HepG2 (cell line): ENCODE measurements around the gene SLC34A3. TPM values are rescaled to one million over a fixed set of nuclear protein-coding genes. Genes with fewer than 3 reads are reported as not detected.

Source experiments
- CCAR2 ChIP-seq: fragments of 200-400 bp; formaldehyde crosslinking; optimal IDR thresholded peaks from 2 replicates; pipeline ENCODE3; 2018; ENCODE audit warnings: low read depth, mild to moderate bottlenecking, low read length, moderate library complexity
- HHEX ChIP-seq: IDR thresholded peaks from 2 replicates; pipeline ENCODE4 v1.6.1; 2016; ENCODE audit warnings: control low read depth
- KDM3A ChIP-seq: IDR thresholded peaks from 2 replicates; pipeline ENCODE4 v1.6.1; 2018; ENCODE audit warnings: low read depth, missing compliant biosample characterization
- KLF11 ChIP-seq: IDR thresholded peaks from 2 replicates; pipeline ENCODE4 v1.6.1; 2016; ENCODE audit warnings: missing compliant biosample characterization
- MAFF ChIP-seq: IDR thresholded peaks from 2 replicates; pipeline ENCODE4 v1.6.1; 2011; ENCODE audit warnings: low read depth, low read length, improper control_type of control experiment
- MXD1 ChIP-seq: sonication (generic); formaldehyde crosslinking; IDR thresholded peaks from 2 replicates; pipeline ENCODE4 v1.4.0; 2020; ENCODE audit warnings: mild to moderate bottlenecking, missing genetic modification reagents
- RARG ChIP-seq: sonication (generic); formaldehyde crosslinking; IDR thresholded peaks from 2 replicates; pipeline ENCODE4 v1.4.0; 2020; ENCODE audit warnings: low read depth, mild to moderate bottlenecking, missing genetic modification reagents
- SP4 ChIP-seq: sonication (generic); formaldehyde crosslinking; IDR thresholded peaks from 2 replicates; pipeline ENCODE4 v1.8.1; 2023; ENCODE audit warnings: mild to moderate bottlenecking, missing genetic modification reagents
- TCF7 ChIP-seq: sonication (generic); IDR thresholded peaks from 2 replicates; pipeline ENCODE4 v1.6.1; 2016; ENCODE audit warnings: antibody characterized with exemption, low read depth
- ZBTB43 ChIP-seq: sonication (generic); formaldehyde crosslinking; conservative IDR thresholded peaks from 2 replicates; pipeline ENCODE4 v1.4.0; 2020; ENCODE audit warnings: missing genetic modification reagents
- ZFP36 ChIP-seq: fragments of 150-350 bp; IDR thresholded peaks from 2 replicates; pipeline ENCODE4 v1.6.1; 2018; ENCODE audit warnings: borderline replicate concordance, low read length, low read depth; ENCODE audit not compliant: partially characterized antibody
- ZKSCAN8 ChIP-seq: IDR thresholded peaks from 2 replicates; pipeline ENCODE4 v1.6.1; 2016; ENCODE audit warnings: borderline replicate concordance, missing genetic modification reagents, missing compliant biosample characterization
- ZNF138 ChIP-seq: sonication (generic); formaldehyde crosslinking; IDR thresholded peaks from 2 replicates; pipeline ENCODE4 v1.5.0; 2020; ENCODE audit warnings: mild to moderate bottlenecking, low read depth, missing genetic modification reagents
- ZNF143 ChIP-seq: sonication (generic); formaldehyde crosslinking; IDR thresholded peaks from 2 replicates; pipeline ENCODE4 v1.4.0; 2020; ENCODE audit warnings: missing genetic modification reagents
- ZNF383 ChIP-seq: sonication (generic); formaldehyde crosslinking; IDR thresholded peaks from 2 replicates; pipeline ENCODE4 v1.4.0; 2020; ENCODE audit warnings: missing genetic modification reagents, mild to moderate bottlenecking, borderline replicate concordance
- ZNF407 ChIP-seq: sonication (generic); formaldehyde crosslinking; IDR thresholded peaks from one replicate; pipeline ENCODE4 v1.5.1; 2020; ENCODE audit warnings: mild to moderate bottlenecking, missing genetic modification reagents; ENCODE audit errors: not compliant biosample characterization
- ZNF607 ChIP-seq: sonication (generic); formaldehyde crosslinking; IDR thresholded peaks from 2 replicates; pipeline ENCODE4 v1.5.1; 2020; ENCODE audit warnings: missing genetic modification reagents, mild to moderate bottlenecking, borderline replicate concordance
- ZNF776 ChIP-seq: sonication (generic); formaldehyde crosslinking; IDR thresholded peaks from 2 replicates; pipeline ENCODE4 v1.4.0; 2020; ENCODE audit warnings: mild to moderate bottlenecking, missing genetic modification reagents
- ZSCAN29 ChIP-seq: sonication (generic); formaldehyde crosslinking; conservative IDR thresholded peaks from 2 replicates; pipeline ENCODE4 v1.4.0; 2020; ENCODE audit warnings: mild to moderate bottlenecking, missing genetic modification reagents
- polyA plus RNA-seq, 8 experiments: library from polyadenylated mRNA; depleted of rRNA in 3 of 8; stranded (reverse) in 7 of 8; unstranded in 1 of 8; fragments of >200 nt; fragmentation: Illumina TruSeq in 4 of 8; extraction: Trizol in 4 of 8; gene quantifications; 2 replicates each; pipeline versions ENCODE4 v1.2.1 to v1.2.3, GENCODE V29; 2011 to 2016; ENCODE audit warnings: low read depth in 4 of 8, missing spikeins in 1 of 8, mixed read lengths in 1 of 8; ENCODE audit not compliant: insufficient read depth in 1 of 8
- total RNA-seq, 5 experiments: library from RNA; depleted of rRNA; stranded (reverse); fragments of >200 nt; fragmentation: Illumina TruSeq; extraction: Trizol; gene quantifications; 2 replicates each; pipeline ENCODE4 v1.2.3, GENCODE V29; 2016; ENCODE audit warnings: low read depth in 1 of 5

The SLC34A3 gene
- total and polyA plus RNA-seq, 2 of the 13 experiments (the other 11 are each of a cell fraction or from before 2014, with no cell fraction given), result 0.07 to 1.0 TPM

- TF ChIP-seq ZNF407 (peak; percentile 6), CCAR2 (no peak), KLF11 (peak; percentile 74; the same call in 1 of the 2 replicates), ZSCAN29 (CRISPR knock-in tag) (no peak), KDM3A (CRISPR knock-in tag) (peak; percentile 55; the same call in 1 of the 2 replicates), ZKSCAN8 (0 out of 2 replicates have a peak, but pooled peaks have one; percentile 38), MXD1 (CRISPR knock-in tag) (no peak; the same call in 1 of the 2 replicates), ZNF607 (peak; percentile 70), ZFP36 (no peak), ZNF776 (no peak), TCF7 (no peak), ZBTB43 (peak; percentile 52; the same call in 1 of the 2 replicates), MAFF (no peak), SP4 (peak; percentile 68; the same call in 1 of the 2 replicates), ZNF143 (CRISPR knock-in tag) (peak; percentile 52), ZNF383 (CRISPR knock-in tag) (no peak), HHEX (CRISPR knock-in tag) (no peak), ZNF138 (CRISPR knock-in tag) (no peak), RARG (CRISPR knock-in tag) (no peak)
These were observed 46.8 kb downstream of the SLC34A3 start, which contains the start of gene TOR4A (continued) for GRCh38 chr9:137277329-137278041.
